HG02588 (cell line): Measurements from ENCODE around the gene AP3D1.
A peak's percentile ranks its signal among the peaks of the same experiment; 100 is the strongest.
"Not testable (repeated sequence)": the region's sequence is repeated elsewhere in the genome, so short reads cannot be mapped to it uniquely, and the experiment has no call there.

Experiments used
- ATAC-seq: cut with Tn5 transposase; IDR thresholded peaks from one replicate; pipeline ENCODE4 v1.9.1; 2021; ENCODE audit warnings: mild to moderate bottlenecking, moderate library complexity; ENCODE audit not compliant: unreplicated experiment

The AP3D1 gene

GRCh38 chr19:2157452-2157851 is 6.1 kb upstream of the AP3D1 start:
- ATAC-seq: no peak

DNA sequence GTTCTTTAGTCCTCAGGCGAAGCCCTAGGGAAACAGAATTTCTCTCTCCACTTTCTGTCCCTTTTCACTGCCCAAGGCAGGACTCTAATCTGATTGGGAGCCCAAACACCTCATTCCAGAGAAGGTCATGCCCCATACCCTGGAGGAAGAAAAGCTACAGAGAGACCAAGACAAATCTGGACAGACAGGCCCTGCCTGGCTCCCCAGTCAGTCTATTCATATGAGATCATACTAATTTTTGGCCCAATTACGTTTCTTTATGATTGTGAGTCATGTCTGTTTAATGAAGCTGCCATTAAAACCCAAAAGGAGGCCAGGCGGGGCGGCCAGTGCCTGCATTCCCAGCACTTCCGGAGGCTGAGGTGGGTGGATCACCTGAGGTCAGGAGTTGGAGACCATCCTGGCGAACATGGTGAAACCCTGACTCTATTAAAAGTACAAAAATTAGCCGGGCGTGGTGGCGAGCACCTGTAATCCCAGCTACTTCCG is 3.3 kb upstream of the AP3D1 start:
- ATAC-seq: no peak

DNA sequence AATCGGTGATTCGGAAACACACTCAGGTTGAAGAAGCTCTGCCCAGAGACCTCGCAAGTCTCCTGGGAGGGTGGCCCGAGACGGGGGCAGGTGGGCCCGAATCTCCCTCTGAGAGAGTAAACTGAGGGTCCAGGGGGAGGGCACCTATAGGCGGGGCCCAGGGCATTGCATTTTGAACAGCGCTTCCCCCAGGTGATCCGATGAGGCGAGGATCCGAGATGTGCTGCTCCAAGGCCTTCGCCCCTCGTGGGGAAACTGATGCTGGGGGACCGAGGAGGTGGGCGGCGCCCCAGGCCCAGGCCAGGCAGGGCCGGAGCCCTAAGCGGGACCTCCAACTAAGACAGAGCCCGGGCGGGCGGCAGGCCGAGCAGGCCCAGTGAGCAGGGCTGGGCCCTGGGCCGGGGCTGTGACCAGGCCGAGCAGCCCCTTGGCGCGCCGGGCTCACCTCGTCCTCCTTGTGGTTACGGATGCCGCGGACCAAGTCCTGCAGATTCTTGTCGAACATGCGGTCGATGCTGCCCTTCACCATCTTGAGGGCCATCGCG is 500 bp downstream of the AP3D1 start:
- peak; percentile 7 for ATAC-seq

DNA sequence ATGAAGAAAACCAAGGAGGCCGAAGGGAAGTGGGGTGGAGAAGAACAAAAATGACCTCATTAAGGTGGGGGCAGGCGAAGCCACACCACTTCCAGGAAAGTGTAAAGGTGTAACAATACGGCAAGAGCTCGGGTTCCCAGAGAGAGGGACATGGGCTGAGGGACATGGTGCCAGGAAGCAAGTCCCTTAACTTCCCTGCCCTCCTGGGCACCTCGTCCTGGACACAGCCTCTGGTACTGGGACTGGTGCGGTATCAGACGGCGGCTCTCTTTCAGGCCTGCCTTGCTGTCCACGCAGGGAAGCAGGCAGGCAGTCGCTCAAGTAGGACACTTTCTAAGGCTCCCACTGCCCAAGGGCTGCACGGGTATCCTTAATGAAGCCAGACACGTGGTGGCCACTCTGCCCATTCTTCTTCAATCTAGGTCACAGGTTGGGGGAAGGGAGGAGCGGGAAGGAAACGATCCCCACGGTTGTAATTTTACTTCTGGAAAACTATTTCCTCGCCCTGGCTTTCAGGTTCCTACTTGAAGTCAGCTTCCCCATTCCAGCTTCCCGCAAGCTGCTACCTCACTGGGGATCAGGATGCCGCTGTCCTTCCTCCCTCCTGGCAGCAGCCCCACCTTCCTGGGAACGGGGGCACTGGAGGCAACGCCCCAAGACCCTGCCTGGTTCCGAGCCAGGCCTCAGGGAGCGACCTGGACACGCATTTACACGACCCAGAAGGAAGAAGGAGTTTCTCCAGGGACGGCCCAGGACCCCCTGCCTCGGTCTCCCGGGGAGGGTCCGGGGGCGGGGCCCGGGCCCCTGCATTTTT is 1.2 kb downstream of the AP3D1 start:
- ATAC-seq: no peak

- no peak for ATAC-seq
Observed at GRCh38 chr19:2148482-2149135, 2.8 kb downstream of the AP3D1 start.

GRCh38 chr19:2145831-2146241 is 5.5 kb downstream of the AP3D1 start:
- no peak for ATAC-seq

DNA sequence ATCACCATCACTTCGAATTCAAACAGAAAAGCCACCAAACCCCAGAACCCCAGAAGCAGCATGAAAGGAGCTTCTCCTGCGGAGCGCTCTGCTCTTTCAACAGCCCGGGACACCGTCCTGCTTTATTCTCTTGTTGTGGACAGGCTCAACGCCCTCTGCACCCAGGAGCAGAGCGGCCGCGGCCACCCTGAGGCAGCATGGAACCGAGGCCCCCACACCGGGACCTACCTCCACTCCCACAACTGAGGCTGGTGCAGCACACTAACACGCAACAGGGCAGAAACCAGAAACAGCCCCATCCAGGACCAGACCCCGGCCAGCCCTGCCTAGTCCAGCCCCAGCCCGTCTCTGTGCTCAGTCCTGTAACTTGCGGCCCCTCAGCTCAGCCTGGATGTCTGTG is 7.2 kb downstream of the AP3D1 start:
- ATAC-seq: no peak

DNA sequence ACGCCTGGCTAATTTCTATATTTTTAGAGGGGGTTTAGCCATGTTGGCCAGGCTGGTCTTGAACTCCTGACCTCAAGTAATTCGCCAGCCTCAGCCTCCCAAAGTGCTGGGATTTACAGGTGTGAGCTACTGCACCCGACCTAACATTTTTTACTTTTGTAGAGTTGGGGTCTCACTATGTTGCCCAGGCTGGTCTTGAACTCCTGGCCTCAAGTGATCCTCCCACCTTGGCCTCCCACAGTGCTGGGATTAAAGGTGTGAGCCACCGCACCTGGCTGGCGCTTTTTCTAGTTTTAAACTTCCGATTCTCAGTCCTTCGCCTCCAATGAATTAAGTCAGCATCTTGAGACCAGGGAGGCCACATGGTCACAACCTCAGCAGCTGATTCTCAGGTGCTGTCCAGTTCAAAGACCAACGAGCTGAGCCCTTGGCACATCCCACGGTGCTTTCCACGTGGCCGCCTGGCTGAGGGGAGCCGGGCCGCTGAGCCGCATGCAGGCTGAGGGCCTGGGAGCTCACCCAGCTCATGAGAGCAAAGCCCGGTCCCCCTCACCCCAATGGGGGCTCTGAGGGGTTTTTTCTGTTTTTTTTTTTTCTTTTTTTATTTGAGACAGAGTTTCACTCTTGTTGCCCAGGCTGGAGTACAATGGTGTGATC is 9.1 kb downstream of the AP3D1 start:
- ATAC-seq: no peak

DNA sequence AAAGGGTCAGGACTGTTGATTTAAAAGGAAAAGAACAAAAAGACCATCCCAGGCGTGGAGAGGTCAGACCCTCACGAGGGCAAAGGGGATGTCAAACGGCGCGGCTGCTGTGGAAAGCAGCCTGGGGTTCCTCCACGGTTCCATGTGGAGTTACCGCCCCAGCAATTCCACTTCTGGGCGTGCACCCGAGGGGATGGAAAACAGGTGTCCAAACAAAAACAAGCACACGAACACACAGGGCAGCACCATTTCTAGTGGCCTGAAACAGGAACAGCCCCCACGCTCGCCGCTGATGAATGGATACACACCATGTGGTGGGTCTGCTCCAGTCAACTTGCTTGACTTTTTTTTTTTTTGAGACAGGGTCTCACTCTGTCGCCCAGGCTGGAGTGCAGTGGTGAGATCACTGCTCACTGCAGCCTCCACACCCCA is 11.2 kb downstream of the AP3D1 start:
- ATAC-seq: no peak

- ATAC-seq: no peak
Observed at GRCh38 chr19:2139385-2140137, 11.8 kb downstream of the AP3D1 start.

DNA sequence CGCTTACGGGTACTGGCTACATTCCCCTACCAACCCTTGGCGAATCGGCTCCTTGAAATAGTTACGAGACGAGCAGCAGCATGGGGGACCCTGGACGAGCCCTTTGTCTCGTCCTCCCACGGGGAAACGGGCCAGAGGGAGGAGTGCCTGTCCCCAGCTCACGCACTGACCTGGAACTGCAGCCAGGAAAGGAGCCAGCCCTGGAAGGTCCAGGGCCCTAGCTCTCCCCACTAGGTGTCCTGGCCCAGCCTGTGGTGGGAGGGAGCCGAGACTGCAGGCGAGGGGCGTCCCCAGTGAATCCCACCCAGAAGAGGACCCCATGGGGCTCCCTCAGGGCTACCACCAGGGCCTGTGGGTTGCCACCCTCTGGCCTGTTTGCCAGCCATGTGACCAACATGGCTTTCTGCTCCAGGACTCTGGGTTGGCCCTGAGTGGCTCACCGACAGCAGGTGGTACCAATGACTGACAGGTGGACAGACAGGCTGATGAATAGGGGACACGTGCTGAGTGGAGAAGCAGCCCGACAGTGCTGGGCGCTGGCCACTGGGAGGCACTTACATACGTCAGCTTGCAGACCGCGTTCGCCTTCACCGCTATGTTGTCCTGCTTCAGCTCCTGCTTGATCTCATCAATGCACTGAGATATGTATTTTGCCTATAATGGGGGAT is 13.2 kb downstream of the AP3D1 start:
- ATAC-seq: no peak

DNA sequence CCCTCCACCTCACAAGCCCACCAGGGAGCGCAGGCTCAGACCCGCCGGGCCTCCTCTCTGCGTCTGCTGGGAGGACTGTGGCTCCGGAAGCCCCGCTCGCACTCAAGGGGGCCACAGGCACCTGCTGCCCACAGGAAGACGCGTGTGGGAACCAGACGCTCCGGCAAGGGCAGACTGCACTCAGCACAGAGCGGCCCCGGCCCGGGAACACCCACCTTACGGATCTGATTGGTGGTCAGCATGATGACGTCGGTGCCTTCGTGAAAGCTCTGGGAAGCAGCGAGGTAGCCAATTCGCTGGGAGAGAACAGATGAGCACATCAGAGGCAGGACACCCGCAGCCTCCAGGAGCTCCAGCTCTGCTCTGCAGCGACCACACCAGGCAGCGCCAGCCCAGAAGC is 14.6 kb downstream of the AP3D1 start:
- no peak for ATAC-seq

- ATAC-seq: no peak
Observed at GRCh38 chr19:2135474-2136402, 15.6 kb downstream of the AP3D1 start.

DNA sequence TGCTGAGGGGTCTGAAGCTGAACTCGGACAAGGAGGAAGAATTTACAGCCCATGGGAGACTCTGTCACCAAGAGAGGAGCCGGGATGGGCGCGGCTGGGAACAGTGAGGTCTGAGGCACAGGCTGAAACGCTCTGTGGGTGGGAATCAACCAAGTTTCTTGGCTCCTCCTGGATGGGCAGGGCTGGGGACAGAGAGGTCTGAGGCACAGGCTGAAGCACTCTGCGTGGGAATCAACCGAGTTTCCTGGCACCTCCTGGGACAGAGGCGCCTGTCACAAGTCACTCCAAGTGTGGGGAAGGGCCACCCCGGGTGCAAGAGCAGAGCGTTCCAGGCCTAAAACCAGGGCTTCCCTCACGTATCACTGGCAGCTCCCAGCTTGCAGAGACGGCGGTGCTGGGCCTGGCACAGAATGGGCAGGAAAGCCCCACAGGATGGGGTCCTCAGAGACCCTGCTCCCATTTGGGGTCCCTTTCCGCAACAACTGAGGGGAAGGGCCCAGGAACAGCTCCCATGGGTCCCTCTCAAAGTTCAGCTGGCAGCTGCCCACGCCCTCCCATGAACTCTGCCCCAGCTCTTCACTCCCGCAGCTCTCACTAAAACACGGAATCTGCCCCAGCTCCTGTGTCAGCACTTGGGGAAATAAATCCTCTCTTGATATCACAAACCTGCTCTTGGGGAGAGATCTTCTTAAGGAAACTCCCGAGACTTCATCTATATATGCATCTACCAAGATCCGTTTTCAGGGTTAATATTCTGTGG is 18.5 kb downstream of the AP3D1 start:
- ATAC-seq: no peak

DNA sequence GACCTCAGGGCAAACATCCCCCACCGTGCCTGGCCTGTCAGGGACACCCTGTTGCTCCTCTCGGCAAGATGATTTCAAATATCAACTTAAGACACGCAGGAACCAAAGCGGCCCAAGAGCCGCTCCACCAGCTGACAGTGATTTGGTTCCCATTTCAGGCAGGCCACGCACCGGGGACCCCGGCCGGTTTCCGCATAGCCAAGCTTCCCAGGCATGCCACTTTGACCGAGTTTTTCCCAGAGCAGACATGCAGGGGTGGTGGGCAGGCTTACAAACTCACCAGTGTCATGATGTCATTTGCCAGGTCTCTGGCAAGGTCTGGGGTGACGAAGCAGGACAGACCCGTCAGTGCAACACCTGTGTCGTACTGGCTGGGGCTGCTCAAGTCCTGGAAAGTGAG is 19.2 kb downstream of the AP3D1 start:
- no peak for ATAC-seq

GRCh38 chr19:2131012-2131975 is 20.1 kb downstream of the AP3D1 start:
- not testable (repeated sequence) for ATAC-seq
